Measurements from ENCODE around the gene KIF15.

Gene KIF15

GRCh38 chr3:44875596-44875995 is 114.0 kb downstream of the KIF15 start:
- no peak for DNase-seq (ENCODE audit: low read depth in 2 of 2)

- DNase-seq (ENCODE audit: low read depth in 2 of 2): no peak
These were observed 115.7 kb downstream of the KIF15 start for GRCh38 chr3:44877333-44877732.

DNA sequence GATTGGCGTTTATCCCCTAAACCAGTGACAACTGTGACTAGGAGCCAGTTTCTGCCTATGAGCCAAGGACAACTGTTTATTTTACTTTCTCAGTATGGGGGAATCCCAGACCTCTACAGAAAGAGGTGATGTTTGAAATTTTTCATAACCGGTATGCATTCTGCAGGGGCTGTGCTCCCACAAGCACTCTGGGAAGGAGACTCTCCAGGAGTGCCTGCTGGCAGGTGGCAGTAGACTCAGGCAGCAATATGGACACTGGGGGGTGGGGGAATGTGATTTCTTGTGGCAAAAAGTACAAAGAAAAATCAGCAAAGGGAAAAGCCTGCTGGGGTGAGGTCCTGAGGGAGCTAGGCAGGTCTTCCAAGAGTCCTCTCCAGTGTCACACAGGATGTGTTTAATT is 118.7 kb downstream of the KIF15 start:
- no peak for DNase-seq (ENCODE audit: low read depth in 2 of 2)

DNA sequence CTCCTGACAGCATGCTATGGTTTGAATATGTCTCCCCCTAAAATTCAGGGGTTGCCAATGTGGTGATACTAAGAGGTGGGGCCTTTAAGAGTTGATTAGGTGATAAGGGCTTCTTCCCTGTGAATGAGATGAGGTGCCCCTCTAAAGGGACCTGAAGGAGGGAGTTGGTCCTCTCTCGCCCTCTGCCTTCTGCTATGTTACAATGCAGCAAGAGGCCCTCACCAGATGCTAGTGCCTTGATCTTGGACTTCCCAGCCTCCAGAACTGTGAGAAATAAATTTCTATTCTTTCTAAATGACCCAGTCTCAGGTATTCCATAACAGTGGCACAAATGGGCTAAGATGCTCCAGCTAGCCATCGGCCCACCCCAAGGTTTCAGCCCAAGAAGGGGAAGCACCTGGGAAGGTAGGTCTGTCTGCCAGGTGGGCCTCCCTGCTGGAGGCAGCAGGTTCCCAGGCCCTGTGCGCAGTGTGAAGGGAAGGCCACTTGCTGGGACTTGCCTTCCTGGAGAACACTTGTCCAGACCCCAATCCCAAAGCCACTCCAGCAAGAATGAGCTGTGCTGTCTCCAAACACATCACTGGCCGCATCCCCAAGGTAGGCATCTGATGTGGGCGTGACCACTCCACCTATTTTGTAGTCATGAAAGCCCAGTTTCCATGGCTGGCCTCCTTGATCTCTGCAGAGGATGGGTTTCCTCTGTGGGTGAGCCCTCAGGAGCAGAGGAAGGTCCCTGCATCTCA is 121.8 kb downstream of the KIF15 start:
- DNase-seq (ENCODE audit: low read depth in 2 of 2): no peak

GRCh38 chr3:44883999-44884431 is 122.4 kb downstream of the KIF15 start:
- no peak for DNase-seq (ENCODE audit: low read depth in 2 of 2)

DNA sequence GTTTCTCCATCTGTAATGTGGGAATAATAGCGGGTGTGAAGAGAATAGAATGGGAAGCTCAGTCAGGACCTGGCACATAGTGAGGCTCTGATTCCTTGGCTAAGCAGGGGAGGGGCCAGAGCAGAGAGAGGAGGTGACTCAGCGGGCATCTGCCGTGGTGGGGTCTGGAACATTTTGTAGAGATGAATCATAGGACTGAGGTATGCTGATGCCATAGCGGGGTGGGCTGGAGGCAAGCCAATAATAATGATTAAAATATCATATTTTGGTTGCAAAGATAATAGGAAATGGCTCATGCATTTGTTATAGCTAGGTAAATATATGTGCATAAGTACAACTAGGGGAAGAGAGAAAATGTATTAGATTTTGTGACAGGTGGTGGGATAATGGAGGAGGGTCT is 124.0 kb downstream of the KIF15 start:
- DNase-seq (ENCODE audit: low read depth in 2 of 2): no peak

DNA sequence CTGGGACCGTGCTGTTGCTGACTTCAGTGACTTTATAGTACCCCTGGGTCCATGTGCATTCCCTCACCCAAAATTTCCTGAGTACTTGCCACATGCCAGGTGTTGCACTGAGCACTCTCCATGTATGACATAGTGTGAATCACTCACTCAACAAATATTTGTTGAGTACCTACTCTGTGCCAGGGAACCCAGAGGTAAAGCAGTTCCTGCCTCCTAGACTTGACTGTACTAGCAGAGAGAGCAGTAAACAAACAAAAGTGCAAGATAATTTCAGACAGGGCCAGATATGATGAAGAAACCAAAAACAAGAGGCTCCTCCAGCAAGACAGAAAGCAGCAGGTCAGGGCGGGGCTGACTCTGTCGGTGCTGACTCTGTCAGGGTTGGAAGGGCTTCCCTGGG is 125.0 kb downstream of the KIF15 start:
- DNase-seq (ENCODE audit: low read depth in 2 of 2): no peak

DNA sequence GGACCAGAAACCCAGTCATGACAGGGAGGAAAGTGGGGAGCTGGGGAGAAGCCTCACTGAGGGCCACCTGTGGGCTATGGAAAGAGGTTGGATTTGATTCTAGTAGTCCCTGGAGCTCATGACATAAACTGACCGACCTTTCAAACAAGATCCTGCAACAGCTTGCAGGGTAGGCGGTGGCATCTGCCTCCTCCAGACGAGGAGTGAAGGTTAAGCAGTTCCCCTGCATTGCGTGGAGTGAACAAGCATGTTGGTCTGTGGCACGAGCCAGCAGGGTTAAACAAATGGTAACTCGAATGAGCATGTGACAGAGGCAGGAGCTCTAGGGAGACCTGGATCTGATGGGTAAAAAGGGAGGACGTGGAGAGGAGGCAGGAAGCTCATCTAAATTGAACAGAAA is 125.5 kb downstream of the KIF15 start:
- no peak for DNase-seq (ENCODE audit: low read depth in 2 of 2)

- no peak for DNase-seq (ENCODE audit: low read depth in 2 of 2)
These were observed 128.7 kb downstream of the KIF15 start for GRCh38 chr3:44890258-44890657.

DNA sequence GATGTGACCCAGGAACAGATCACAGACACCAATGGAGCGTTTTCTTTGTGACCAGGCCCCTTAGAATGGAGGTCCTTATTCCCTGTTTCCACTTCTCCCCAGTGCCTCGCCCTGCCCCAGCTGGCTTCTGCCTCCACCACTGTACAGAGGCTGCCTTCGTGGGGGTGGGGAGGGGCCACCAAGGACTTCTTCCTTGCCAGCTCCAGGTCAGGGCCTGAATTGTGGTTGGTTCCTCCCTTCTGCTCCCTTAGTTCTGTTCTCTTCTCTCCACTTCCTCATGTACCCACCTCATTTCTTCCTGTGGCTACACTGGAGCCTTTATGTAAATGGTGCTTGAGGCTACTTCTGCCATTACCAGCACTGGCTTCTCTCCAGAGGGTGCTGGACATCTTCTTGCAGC is 129.3 kb downstream of the KIF15 start:
- no peak for DNase-seq (ENCODE audit: low read depth in 2 of 2)

GRCh38 chr3:44892689-44893088 is 131.1 kb downstream of the KIF15 start:
- DNase-seq (ENCODE audit: low read depth in 2 of 2): no peak

- DNase-seq (ENCODE audit: low read depth in 2 of 2): no peak
These were observed 131.5 kb downstream of the KIF15 start for GRCh38 chr3:44893097-44893496.

GRCh38 chr3:44894485-44894884 is 132.9 kb downstream of the KIF15 start:
- DNase-seq (ENCODE audit: low read depth in 2 of 2): no peak

DNA sequence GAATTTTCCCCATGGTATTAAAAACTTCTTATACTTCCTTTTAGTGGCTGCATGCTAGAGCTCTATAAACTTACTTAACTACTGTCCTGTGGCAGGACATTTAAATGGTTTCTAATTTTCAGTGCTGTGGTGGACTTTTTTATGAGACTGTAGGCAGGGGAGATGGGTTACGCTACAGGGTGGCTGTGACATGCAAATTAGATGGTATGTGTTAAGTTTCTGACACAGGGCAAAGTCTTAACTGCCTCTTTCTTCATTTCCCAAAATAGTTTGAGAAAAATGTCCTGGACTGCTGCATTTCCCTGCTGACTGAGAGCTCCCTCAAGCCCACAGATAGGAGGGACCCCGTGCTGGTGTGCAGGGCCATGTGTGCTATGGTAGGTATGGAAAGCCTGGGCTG is 134.8 kb downstream of the KIF15 start:
- DNase-seq (ENCODE audit: low read depth in 2 of 2): no peak

DNA sequence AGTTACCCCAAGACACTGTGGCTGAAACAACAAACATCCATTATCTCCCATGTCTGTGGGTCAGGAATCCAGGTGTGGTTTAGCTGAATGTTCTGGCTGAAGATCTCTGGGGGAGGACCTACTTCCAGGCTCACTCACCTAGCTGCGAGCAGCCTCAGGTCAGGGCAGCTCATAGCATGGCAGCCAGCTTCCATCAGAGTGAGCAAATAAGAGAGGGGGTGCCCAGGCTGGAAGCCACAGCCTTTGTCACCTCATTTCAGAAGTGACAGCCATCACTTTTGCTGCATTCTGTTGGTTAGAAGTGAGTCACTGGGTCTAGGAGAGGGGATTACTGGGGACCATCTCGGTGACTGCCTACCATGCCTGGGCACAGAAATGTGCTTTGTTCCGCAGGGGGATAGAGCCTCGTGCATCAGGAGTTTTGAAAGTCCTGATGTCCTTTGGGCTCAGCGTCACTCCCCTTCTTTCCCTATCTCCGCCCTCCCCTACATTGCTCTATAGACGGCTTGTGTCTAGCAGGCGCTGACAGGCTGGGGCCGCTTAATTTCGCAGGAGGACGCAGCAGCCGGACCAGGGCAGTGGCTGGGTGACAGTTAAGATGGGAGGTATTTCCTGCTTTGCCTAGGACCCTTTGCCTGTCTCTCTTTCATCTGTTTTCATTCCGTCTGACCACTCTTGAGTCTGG is 138.2 kb downstream of the KIF15 start:
- DNase-seq (ENCODE audit: low read depth in 2 of 2): no peak

- no peak for DNase-seq (ENCODE audit: low read depth in 2 of 2)
These were observed 141.0 kb downstream of the KIF15 start for GRCh38 chr3:44902628-44903027.
